GM18526 (cell line): ENCODE data around the gene TPD52L2.

Source experiments
- POLR2A ChIP-seq: IDR thresholded peaks from 3 replicates; pipeline ENCODE4 v1.6.1; 2011; ENCODE audit not compliant: insufficient read length; ENCODE audit errors: extremely low read depth

TPD52L2 gene

GRCh38 chr20:63861365-63861934, 3.6 kb upstream of the TPD52L2 start, which contains the start of gene ABHD16B:
ABHD16B (plus strand) TSS chr20:63861498; CDS start chr20:63861541, 43 bp downstream.
- TF ChIP-seq POLR2A = no peak

- TF ChIP-seq POLR2A = no peak
These were observed 2.8 kb upstream of the TPD52L2 start for GRCh38 chr20:63861981-63862901.

- TF ChIP-seq POLR2A = no peak
These were observed 1.9 kb upstream of the TPD52L2 start for GRCh38 chr20:63863021-63863797.

- TF ChIP-seq POLR2A = peak; percentile 61
These were observed 1.1 kb upstream of the TPD52L2 start for GRCh38 chr20:63863798-63864544.

- TF ChIP-seq POLR2A = no peak
These were observed 509 bp upstream of the TPD52L2 start for GRCh38 chr20:63864545-63864977.

- TF ChIP-seq POLR2A = no peak
These were observed 3.2 kb downstream of the TPD52L2 start for GRCh38 chr20:63868264-63868663.

- TF ChIP-seq POLR2A = no peak
These were observed 8.5 kb downstream of the TPD52L2 start for GRCh38 chr20:63873477-63873971.

- no peak for TF ChIP-seq POLR2A
These were observed 11.5 kb downstream of the TPD52L2 start for GRCh38 chr20:63876489-63877036.

GRCh38 chr20:63877755-63878470, 12.8 kb downstream of the TPD52L2 start:
- TF ChIP-seq POLR2A = no peak

- TF ChIP-seq POLR2A = no peak
These were observed 14.0 kb downstream of the TPD52L2 start for GRCh38 chr20:63878899-63879663.

- TF ChIP-seq POLR2A = no peak
These were observed 16.6 kb downstream of the TPD52L2 start for GRCh38 chr20:63881451-63882226.
